HG03196 (cell line): Measurements from ENCODE around the gene TRUB2.
"Not testable (repeated sequence)": the region's sequence is repeated elsewhere in the genome, so short reads cannot be mapped to it uniquely, and the experiment has no call there.

ENCODE experiments used
- ATAC-seq: cut with Tn5 transposase; IDR thresholded peaks from one replicate; pipeline ENCODE4 v1.9.1; 2021; ENCODE audit not compliant: unreplicated experiment

Gene TRUB2

DNA sequence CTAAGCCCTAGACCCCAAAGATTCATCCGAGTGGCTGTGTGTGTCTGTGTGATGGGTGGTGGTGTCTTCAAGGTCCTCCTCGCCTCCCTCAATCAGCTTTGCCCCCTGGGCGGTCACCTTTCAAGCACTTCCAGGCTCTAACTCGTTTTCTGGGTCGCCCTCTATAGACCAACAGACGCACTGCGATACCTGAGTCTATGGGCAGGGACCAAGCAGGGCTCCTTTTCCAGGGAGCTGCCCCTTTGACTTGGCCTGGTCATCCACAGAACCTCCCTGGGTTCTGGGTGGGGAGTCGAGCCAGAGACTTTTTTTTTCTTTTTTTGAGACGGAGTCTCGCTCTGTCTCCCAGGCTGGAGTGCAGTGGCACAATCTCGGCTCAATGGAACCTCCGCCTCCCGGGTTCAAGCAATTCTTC, 19.2 kb upstream of the TRUB2 start:
- ATAC-seq, result no peak

DNA sequence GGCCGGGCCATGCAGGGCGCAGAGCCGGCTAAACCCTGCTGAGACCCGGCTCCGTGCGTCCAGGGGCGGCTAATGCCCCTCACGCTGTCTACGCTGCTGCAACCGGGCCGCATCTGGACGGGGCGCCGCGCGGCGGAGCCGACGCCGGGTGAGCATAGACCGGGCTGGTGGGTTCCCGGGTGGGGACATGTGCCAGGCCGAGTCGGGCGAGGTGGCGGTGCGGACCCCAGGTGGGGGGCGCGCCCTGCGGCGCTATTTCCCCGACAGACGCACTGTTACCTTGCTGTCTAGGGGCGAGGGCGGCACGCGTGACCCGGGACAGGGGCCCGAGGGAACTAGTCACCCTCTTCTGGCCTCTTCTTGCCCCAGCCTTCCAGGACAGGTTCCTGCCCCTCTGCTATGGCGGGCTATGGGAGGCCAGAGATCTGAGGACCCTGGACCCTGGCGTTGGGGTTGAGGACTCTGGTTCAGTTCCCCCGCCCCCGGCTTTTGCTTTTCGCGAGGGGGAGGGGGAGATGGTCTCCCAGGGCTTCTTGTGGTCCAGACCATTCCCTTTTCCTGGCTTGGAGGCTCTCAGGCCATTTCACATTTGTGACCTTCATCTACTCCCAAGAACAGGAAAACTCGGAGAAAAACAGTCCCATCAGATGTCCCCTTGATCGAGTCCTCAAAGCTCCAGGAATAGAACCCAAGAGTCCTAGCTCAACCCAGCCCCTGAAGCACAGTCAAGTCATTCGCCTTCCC, 18.6 kb upstream of the TRUB2 start:
- ATAC-seq, result no peak

DNA sequence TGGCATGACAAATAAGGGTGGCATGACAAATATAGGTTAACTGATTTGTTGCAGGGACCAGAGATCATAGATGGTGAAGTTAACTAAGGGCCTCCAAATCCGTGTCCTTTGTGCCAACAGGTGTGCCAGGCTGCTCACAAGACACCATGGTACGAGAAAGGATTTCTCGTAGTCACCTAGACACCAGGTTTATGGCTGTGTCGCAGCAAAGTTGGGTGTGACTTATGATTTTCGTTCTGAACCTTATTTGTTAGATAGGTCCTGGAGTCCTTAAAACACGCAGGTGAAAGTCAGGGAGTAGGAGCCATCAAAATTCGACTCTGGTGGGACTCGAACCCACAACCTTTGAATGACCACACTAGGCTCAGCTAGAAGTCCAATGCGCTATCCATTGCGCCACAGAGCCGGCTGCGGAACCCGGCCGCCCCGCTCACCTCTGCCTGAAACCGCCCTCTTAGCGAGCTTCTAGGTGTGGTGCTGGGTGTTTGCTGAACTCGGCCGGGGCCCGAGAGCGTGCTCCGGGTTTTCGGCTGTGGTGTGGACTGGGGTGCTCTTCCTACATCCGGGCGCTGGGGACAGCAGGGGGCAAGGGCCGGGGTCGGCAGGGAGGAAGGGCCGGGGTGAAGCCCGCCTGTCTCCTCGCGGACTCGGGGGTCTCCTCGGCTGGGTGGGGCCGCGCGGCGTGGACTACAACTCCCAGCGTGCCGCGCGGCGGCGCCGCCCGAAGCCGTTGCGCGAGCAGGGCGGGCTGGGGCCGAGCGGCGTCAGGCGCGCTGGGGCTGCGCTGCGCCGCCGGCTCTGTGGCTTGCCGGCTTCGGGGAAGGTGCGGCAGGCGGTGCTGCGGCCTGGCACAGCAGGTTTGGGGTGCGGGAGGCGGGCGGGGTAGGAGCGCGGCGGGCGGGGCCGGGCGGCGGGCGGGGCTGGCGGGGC, 17.8 kb upstream of the TRUB2 start, which contains the start of gene SLC27A4:
TSS of gene SLC27A4 (plus strand) at position 767 of the 930 bp plus-strand sequence. CDS start 2,606 bp downstream, outside the sequence.
- ATAC-seq, result peak; percentile 82

DNA sequence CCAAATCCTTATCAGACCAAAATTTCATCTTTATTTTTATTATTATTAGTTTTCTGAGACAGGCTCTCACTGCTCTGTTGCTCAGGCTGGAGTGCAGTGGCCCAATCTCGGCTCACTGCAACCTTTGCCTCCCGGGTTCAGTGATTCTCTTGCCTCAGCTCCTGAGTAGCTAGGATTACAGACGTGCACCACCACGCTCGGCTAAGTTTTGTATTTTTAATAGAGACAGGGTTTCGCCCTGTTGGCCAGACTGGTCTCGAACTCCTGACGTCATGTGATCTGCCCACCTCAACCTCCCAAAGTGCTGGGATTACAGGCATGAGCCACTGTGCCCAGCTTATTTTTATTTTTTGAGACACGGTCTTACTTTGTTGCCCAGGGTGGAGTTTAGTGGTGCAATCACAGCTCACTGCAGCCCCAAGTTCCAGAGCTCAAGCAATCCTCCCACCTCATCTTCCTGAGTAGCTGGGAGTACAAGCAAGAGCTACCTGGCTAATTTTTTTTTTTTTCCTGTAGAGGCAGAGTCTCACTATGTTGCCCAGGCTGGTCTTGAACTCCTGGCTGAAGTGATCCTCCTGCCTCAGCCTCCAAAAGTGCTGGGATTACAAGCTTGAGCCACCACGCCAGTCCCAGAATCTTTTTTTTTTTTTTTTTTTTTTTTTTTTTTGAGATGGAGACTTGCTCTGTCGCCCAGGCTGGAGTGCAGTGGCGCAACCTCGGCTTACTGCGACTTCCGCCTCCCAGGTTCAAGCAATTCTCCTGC, 16.8 kb upstream of the TRUB2 start:
- not testable (repeated sequence) for ATAC-seq

DNA sequence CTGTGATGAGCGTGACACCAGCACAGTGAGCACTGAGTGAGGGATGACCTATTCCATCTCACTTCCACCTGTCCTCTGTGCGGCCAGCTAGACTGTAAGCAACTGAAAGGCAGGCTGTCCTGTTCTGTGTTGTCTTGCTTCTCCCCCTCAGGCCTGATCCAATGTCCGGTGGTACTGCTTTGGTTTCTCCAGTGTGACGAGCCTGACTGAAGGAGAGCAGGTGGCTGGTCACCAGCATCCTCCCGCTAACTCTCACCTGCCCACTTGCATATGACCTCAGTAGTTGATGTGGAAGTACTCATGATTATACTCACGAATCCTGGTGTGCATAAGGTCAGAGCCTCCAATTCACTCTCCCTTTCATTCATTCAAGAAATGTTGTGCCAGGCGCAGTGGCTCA, 15.7 kb upstream of the TRUB2 start:
- ATAC-seq, result no peak

DNA sequence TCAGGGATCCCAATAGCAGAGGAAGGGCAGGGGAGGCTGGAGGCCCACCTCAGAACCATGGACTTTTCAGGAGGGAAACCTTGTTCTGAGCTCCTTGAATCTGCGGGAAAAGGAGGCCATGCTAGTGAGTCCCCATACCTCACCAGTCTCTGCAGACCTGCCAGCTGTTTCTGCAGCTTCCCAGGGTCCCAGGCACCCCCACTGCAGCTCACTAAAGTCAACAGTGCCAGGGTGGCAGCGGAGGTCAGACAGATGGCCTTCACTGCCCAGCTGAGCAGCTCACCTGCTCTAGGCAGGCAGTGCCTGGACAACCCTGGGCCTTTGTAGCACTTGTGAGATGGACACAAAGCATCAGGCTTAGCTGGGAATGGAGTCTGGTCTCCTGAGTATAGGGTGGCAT, 13.7 kb upstream of the TRUB2 start:
- ATAC-seq, result no peak

DNA sequence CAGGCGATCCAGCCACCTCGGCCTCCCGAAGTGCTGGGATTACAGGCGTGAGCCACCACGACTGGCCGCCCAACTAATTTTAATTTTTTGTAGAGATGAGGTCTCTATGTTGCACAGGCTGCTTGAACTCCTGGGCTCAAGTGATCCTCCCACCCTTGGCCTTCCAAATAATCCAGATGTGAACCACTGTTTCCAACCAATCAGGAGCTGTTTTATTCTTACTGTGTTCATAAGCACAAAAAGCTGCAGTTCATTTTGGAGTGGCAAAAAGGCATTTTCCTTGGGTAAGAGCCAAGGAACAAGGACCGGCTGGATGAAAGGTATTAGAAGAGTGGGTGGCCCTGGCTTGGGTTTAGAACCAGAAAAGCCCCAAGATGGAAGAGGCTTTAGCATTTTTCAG, 12.9 kb upstream of the TRUB2 start:
- ATAC-seq, result no peak

DNA sequence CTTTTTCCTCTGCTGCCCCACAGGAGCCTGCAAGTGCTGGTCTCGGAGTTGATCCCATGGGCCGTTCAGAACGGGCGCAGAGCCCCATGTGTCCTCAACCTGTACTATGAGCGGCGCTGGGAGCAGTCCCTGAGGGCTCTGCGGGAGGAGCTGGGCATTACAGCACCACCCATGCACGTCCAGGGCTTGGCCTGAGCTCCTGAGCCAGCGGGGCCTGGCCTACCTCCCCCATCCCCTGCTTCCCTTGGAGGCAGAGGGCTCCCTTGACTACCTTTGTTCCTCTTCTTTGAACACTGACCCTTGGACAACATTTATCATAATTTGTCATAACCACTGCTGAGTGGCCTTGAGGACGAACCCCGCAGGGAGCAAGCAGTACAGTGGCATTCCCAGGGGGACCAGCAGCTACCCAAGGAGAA, 11.2 kb upstream of the TRUB2 start:
- no peak for ATAC-seq

DNA sequence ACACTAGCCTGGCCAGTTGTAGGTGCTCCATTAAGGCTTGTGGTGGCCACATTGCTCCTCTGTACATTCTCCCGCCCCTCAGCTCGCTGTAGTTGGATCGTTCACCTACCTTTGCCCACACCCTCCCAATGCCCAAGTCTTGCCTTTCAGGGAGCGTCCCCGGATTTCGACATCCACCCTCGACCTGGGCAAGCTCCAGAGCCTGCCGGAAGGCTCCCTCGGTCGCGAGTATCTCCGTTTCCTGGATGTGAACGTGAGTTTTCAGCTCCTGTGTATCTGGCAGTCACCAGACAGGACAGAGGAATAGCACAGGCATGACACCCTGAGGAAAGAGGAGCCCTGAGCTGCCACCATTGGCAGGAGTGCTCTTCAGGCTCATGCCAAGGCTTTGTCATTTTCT, 3.4 kb upstream of the TRUB2 start:
- no peak for ATAC-seq

DNA sequence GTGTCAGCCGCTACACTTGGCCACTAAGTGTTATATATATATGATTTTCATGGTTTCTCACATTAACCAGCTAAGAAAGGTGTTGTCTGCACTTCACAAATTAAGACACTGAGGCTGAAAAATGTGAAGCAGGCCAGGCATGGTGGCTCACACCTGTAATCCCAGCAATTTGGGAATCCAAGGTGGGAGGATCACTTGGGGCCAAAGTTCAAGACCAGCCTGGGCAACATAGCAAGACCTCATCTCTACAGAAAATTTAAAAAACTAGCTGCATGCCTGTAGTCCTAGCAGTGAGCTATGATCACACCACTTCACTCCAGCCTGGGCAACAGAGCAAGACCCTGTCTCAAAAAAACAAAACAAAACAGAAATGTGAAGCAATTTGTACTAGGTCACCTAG, 2.2 kb upstream of the TRUB2 start:
- ATAC-seq, result no peak

DNA sequence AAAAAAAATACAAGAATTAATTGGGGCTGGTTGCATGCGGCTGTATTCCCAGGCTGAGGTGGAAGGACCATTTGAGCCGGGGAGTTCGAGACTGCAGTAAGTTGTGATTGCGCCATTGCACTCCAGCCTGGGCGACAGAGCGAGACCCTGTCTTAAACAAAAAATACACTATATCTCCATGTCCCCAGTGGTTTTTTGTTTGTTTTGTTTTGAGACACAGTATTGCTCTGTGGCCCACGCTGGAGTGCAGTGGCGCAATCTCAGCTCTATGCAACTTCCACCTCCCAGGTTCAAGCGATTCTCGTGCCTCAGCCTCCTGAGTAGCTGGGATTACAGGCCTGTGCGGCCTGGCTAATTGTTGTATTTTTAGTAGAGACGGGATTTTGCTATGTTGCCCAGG, 1.5 kb upstream of the TRUB2 start:
- no peak for ATAC-seq

DNA sequence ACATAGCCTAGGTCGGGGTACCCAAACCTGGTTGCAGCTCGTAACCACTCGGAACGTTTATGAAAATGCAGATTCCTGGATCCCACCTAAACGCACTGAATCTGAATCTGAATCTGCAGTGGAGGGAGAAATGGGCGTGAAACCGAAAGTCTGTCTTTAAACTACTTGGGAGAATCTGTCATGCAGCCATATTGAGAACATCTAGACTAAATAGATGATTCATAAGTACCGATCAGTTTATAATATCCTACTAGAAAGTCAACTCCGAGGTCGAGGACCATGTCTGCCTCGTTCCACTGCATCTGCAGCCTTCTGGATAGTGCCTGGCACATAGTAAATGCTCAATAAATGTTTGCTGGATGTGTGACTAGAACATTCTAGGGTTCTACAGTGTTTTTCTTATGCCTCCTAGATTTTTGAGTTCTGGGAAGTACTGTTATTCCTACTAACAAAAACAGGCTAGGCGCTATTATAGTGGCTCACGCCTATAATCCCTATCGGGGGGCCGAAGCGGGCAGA, 1.0 kb upstream of the TRUB2 start:
- ATAC-seq, result no peak

DNA sequence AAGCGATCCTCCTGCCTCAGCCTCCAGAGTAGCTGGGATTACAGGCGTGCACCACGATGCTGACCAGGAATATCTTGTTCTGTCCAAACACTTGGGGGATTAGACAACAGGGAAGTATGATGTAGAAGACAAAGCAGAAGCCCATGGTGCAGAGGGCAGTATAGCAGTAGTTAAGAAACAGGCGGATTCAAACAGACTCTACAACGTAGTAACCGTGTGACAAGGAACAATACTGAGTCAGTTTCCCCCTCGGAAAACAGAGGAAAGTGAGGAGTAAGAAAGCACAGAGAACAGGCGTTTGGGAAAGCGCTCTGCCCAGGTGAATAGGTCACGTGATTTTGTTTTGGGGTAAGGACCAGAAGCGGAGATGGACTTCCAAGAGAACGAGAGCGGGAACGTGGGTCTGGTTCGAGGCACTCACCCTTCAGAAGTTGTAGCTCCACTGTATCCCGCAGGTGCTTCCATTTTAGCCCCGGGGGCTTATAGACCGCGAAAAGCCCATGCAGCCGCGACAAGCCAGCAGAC, 306 bp downstream of the TRUB2 start:
- peak; percentile 16 for ATAC-seq

DNA sequence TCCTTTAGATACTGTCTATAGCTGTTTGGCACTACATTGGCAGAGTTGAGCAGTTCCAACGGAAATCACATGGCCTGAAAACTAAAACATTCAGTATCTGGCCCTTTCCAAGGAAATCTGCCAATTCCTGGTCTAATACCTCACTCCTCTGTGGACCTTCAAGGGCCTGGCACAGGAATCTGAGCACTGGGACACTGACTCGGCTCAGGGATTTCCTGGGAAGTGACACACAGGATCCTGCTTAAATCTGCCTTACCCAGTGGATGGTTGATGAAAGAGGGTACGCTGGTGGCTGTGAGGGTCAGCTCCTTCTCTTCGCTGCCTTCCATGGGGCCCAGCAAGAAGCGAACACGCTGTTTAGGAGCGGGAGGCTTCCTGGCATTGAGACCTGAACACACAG, 904 bp downstream of the TRUB2 start:
- no peak for ATAC-seq

DNA sequence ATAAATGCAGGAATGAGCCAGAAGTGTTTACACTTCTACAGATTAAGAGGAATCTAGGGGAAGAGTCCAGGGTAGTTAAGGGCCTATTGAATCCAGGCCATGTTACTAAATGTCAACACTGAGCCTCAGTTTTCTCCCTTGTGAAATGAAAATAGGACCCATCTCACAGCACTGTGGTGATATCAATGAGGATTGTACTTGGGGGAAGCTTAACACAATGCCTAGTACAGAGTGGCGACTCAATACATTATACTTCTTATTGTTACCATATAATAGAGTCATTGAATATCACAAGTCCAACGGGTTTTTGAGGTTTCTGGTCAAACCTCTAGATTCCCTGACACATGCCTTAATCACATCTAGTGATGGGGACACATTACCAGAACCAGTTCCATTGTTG, 4.6 kb downstream of the TRUB2 start:
- no peak for ATAC-seq

DNA sequence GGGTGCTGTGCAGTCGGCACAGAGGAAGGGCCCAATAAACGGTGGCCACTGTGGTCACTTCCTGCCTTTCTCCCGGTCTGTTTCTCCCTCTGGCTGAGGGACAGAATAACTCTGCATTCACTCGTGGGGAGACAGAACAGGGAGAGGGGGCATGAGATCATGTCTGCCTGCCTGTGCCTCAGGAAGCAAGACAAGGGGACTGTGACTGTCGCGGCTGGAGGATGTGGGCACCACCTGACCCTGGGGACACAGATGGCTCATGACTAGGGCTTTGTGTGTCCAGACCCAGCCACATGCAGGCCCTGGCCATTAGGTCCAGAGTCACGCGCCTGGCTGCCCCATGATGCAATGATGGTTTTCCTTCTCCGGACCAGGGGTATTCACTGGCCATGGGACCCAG, 5.8 kb downstream of the TRUB2 start:
- no peak for ATAC-seq

DNA sequence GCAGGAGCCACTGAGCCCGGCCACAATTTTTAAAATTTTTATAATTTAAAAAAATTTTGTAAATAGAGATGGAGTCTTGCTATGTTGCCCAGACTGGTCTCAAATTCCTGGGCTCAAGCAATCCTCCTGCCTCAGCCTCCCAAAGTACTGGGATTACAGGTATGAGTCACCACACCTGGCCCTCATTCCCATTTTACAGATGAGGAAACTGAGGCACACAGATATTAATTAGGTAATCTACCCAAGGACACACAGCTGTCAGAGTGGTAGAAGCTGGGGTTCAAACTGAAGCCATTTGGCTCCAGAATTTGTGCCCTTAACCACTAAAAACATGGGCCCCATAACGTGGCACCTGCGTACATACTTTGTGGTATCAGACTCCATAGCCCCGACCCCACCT, 7.5 kb downstream of the TRUB2 start:
- no peak for ATAC-seq

DNA sequence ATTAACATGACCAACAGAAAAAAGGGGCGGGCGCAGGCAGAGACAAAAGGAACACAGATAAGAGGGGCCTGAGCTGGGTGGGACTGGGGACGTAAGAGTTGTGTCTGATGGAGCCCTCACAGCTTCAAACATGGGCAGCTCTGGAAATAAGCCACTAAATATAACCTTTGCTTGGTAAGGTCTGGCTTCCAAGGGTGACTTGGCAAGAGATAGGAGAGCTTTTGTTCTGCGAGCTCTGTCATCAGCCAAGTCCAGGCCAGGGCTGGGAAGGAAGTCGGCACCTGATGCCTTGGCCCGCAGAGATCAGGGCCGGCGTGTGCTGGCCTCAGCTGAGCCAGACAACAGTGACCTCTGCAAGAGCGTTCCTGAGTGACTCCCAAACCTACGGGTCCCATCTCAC, 11.8 kb downstream of the TRUB2 start:
- no peak for ATAC-seq

DNA sequence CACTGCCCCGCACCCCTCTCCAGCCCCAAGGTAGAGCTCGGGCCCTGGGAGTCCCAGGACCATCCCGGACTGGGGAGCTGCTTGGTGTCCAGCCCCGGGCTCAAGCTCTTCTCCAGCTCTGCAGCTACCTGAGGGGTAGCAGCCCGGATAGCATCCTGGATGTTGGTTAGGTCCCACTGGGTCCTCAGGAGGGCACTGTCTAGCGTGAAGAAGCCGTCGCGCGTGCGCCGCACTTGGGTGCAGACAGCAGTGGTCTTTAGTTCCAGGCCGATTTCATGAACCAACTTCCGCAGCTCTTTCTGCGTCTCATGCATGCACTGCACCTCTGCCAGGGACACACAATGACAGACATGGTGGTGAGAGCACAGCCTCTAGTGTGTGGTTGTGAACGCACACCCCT, 12.7 kb downstream of the TRUB2 start:
- ATAC-seq, result no peak

DNA sequence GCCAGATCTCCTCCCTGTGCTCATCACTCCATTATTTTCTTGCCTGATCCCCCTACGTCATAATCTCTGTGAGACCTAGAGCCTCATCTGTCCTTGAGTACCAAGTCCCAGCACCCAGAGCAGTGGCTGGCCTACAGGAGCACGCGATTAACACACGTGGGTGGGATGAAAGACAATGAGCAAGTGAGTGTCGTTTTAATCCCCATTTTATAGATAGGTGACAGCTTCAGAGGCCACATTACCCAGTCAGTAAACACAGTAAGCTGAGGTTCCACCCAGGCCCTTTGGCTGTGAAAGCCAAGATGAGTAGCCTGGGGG, 17.3 kb downstream of the TRUB2 start:
- ATAC-seq, result no peak
